ENCODE measurements around the gene EGLN3.

DNA sequence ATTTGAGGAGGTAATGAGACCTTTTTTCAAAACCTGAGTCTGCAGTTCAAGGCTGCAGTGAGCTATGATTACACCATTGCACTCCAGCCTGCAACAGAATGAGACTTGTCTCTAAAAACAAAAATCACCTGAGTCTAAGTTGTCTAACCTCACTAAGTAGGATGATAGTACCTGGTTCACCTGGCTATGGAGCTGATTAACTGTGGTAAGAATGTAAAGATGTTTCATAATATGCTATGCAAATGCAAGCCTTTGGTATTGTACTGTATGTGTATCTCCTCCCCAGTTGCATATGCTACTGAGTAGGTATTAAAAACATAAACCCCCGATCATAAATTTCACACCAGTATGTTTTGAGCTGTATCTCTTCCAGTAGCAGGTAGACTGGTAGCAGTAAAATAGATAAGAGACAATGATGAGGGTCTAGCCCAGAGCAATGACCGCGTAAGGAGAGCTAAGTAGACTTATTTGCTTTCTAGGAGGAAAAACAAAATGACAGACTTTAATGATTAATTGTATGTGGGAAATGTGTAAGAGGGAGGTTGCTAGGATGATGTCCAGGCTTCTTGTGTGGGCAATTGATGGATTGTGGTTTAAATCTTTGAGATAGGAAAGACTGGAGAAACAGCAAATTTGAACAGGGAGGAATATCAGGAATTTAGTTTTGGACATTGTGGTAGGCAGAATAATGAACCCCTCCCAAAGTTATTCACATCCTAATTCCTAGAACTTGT, 41.6 kb upstream of the EGLN3 start:
- TF ChIP-seq, protein P1, sequence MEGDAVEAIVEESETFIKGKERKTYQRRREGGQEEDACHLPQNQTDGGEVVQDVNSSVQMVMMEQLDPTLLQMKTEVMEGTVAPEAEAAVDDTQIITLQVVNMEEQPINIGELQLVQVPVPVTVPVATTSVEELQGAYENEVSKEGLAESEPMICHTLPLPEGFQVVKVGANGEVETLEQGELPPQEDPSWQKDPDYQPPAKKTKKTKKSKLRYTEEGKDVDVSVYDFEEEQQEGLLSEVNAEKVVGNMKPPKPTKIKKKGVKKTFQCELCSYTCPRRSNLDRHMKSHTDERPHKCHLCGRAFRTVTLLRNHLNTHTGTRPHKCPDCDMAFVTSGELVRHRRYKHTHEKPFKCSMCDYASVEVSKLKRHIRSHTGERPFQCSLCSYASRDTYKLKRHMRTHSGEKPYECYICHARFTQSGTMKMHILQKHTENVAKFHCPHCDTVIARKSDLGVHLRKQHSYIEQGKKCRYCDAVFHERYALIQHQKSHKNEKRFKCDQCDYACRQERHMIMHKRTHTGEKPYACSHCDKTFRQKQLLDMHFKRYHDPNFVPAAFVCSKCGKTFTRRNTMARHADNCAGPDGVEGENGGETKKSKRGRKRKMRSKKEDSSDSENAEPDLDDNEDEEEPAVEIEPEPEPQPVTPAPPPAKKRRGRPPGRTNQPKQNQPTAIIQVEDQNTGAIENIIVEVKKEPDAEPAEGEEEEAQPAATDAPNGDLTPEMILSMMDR (conservative IDR thresholded peaks at IDR 0.05; ENCODE audit: low read depth, low read length) = no peak
- TF ChIP-seq EZH2phosphoT487 (IDR thresholded peaks at IDR 0.05; ENCODE audit: borderline replicate concordance, low read length) (no peak), EZH2 (IDR thresholded peaks at IDR 0.05; ENCODE audit: low read length, unreplicated experiment) (no peak)

Measured in PC-3 (cell line).